Measurements from ENCODE around the gene NRF1.

Gene NRF1

GRCh38 chr7:129686063-129686462, 74.5 kb downstream of the NRF1 start:
- DNase-seq, result no peak

GRCh38 chr7:129688503-129689222, 77.1 kb downstream of the NRF1 start:
- no peak for DNase-seq

GRCh38 chr7:129689995-129690581, 78.6 kb downstream of the NRF1 start:
- no peak for DNase-seq

- DNase-seq, result no peak
These were observed 79.2 kb downstream of the NRF1 start for GRCh38 chr7:129690701-129691100.

GRCh38 chr7:129698516-129699418, 87.2 kb downstream of the NRF1 start:
- no peak for DNase-seq

GRCh38 chr7:129702316-129702715, 90.8 kb downstream of the NRF1 start:
- no peak for DNase-seq

GRCh38 chr7:129702761-129703338, 91.3 kb downstream of the NRF1 start:
- no peak for DNase-seq

- no peak for DNase-seq
These were observed 92.2 kb downstream of the NRF1 start for GRCh38 chr7:129703751-129704150.

GRCh38 chr7:129707910-129708499, 96.5 kb downstream of the NRF1 start:
- DNase-seq, result no peak

GRCh38 chr7:129713544-129713943, 102.0 kb downstream of the NRF1 start:
- DNase-seq, result no peak

- DNase-seq, result no peak
These were observed 103.1 kb downstream of the NRF1 start for GRCh38 chr7:129714514-129715063.

- no peak for DNase-seq
These were observed 108.6 kb downstream of the NRF1 start for GRCh38 chr7:129719980-129720732.

GRCh38 chr7:129721068-129721467, 109.5 kb downstream of the NRF1 start:
- DNase-seq, result no peak

- DNase-seq, result no peak
These were observed 112.2 kb downstream of the NRF1 start for GRCh38 chr7:129723679-129724078.

- no peak for DNase-seq
These were observed 113.3 kb downstream of the NRF1 start for GRCh38 chr7:129724796-129725195.

GRCh38 chr7:129728875-129729467, 117.5 kb downstream of the NRF1 start:
- DNase-seq, result no peak

GRCh38 chr7:129729511-129729910, 118.0 kb downstream of the NRF1 start:
- no peak for DNase-seq

GRCh38 chr7:129730159-129730558, 118.6 kb downstream of the NRF1 start:
- DNase-seq, result no peak

GRCh38 chr7:129734400-129734799, 122.9 kb downstream of the NRF1 start:
- DNase-seq, result no peak

GRCh38 chr7:129739427-129739826, 127.9 kb downstream of the NRF1 start:
- DNase-seq, result no peak
